Renal cortical epithelial cell (primary cell): ENCODE measurements around the gene BCAM. TPM values are rescaled to one million over a fixed set of nuclear protein-coding genes. Genes with fewer than 3 reads are reported as not detected.

Source experiments
- DNase-seq: peaks from one replicate; pipeline ENCODE4 v3.0.0-alpha.2; 2011; ENCODE audit warnings: low read depth
- total RNA-seq: library from RNA; depleted of rRNA; stranded (reverse); fragments of >200 nt; gene quantifications from 2 replicates; pipeline ENCODE4 v1.2.3, GENCODE V29; 2014

Gene BCAM
- total RNA-seq, 1 donor from 2014 or later = 186 TPM

DNA sequence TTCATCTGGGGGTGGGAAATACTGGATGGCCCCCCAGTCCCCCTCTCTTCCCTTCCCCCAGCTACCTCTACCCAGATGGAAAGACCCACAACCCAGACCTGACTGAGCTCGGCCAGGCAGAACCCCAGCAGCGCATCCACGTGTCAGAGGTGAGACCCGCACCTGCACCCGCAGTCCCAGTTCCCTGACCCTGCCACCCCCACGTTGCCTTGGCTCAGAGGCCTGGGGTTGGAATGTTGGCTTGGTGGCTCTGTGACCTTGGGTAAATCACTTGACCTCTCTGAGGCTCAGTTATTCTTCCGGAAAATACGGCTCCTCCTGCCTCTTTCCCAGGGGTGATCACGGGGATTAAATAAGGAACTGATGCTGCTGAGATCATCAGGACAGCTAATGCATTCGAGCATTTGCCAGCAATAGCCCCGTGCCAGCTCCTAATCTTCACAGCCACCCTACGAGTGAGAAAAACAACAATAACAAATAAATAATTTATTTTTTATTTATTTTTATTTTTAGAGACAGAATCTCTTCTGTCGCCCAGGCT is 18.9 kb upstream of the BCAM start:
- no peak for DNase-seq

DNA sequence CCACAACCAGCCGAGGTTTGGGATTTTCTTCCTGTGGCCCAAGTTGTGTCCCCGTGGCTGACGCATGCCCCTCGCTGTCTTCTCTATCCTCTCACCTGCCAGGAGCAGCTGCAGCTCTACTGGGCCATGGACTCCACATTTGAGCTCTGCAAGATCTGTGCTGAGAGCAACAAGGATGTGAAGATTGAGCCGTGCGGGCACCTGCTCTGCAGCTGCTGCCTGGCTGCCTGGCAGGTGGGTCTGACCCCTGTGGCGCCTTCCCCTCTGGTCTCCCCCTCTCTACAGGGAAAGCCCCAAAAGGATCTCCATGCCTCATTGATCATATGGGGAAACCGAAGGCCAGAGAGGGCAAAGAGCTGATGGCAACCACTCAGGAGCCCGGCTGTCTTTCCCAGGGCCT is 16.6 kb upstream of the BCAM start:
- no peak for DNase-seq

DNA sequence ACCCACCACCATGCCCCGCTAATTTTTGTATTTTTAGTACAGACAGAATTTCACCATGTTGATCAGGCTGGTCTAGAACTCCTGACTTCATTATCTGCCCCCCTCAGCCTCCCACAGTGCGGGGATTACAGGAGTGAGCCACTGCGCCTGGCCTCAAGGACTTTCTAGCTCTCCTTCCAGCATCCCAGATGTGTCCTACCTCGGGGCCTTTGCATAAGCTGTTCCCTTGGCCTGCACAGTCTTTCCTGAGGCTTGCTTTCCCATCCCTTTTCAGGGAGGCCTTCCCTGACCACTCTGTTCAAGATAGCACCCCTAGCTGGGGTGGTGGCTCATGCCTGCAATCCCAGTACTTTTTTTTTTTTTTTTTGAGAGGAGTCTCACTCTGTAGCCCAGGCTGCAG is 14.3 kb upstream of the BCAM start:
- no peak for DNase-seq

DNA sequence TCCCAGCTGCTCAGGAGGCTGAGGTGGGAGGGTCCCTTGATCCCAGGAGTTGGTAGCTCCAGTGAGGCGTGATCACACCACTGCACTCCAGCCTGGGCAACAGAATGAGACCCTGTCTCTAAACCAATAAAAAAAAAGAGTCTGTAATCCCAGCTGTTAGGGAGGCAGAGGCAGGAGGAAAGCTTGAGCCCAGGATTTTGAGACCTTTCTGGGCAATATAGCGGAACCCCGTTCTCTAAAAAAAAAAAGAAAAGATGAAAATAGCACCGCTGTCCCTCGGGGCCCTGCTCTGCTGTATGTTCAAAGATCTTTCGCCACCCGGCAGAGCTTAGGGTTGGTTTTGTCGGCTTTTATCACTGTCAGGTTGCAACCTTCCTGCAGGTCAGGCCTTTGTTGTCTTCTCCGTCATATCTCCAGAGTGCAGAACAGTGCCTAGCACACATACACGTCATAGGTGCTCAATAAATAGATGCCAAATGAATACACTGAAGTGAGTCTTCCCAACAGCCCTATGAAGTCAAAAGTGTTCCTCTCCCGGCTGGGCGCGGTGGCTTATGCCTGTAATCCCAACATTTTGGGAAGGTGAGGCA is 13.4 kb upstream of the BCAM start:
- no peak for DNase-seq

DNA sequence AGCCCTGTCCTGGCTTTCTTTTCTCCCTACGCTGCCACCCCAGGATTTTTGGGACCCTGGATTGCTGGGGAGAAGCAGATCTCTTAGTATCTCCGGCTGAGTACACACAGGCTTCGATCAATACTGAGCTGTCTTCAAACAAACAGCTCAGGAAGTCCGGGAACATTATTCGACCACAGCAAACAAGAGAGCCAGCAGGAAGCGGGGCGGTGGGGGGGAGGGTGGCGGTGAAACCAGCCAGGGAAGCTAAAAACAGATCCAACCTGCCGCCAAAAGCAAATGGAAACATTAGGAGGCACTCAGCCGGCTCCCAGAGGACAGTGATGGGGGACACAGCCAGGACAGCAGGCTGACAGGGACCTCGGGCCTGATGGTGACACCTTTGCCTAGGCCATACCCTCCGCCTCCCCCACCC is 12.2 kb upstream of the BCAM start:
- DNase-seq = no peak

DNA sequence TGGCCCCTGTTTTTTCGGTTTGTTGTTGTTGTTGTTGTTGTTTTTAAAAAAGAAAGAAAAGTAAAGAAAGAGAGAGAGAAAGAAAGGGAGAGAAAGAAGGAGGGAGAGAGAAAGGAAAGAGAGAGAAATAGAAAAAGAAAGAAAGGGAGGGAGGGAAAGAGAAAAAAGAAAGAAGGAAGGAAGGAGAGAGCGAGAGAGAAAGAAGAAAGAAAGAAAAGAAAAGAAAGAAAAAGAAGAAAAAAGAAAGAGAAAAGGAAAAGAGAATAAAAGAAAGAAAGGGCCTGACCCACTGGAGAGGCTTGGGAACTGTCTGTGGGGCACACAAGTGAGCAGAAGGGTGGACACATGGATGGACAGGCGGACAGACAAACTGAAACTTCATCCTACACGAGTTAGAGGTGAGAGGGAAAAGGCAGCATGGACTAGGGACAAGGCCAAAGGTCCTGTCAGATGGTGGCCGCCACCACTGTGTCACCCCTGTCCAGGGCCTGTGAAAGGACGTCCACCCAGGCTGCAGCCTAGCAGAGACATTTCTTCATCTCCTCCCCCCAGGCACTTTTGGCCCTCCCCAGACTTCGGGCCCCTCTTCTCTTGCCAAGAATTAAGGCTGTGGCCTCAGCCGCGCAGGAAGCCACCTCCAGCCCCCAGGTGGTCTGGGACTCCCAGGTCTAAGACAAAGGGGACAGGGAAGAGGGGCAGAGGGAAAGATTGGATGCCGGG is 9.1 kb upstream of the BCAM start:
- DNase-seq = no peak

DNA sequence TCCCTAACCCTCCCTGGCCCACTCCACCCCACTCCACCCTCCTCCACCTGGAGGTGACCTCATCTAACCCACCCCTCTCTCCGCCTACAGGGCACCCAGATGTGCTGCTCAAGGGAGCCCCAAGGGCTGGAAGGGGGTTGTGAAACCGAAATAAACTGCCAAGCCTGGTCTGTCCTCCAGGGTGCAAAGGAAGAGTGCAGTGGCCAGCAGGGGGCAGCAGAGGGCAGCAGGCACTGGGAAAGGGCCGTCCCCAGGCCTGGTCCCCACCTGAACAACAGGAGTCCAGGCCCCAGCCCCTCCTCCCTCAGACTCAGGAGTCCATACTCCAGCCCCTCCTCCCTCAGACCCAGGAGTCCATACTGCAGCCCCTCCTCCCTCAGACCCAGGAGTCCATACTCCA is 8.4 kb upstream of the BCAM start:
- DNase-seq = peak; percentile 54

DNA sequence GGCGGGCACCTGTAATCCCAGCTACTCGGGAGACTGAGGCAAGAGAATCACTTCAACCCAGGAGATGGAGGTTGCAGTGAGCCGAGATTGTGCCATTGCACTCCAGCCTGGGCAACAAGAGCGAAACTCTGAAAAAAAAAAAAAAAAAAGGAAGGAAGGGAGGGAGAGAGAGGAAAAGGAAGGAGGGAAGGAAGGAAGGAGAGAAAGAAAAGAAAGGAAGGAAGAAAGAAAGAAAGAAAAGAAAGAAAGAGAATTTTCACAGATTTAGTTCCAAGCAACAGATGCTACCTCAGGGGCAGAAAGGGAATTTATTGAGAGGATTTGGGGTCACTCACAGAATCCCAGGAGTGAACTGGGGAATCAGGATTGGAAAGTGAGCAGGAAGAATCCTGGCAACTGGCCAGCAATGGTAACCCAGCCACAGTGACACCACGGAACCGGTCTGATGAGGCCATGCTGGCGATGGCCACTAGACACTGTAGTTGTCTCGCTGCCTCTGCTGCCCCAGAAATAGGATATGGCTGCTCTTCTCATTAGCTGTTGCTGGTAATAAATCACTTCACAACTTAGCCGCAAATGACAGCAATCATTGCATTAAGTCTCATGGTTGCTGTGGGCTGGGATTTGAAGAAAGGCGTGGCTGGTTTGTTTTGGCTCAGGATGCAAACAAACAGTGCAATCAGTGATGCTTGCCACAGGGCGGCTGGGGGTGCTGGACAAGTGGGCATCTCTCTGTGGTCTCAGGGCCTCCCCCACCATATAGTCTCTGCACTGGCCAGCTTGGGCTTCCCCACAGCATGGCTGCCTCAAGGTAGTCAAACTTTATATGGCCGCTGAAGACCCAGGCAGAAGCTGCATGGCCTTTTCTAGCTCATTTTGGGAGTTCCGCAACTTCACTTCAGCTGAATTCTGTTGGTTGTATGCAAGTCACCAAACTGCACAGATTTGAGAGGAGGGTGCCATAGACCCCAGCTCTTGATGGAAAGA is 5.2 kb upstream of the BCAM start:
- no peak for DNase-seq

DNA sequence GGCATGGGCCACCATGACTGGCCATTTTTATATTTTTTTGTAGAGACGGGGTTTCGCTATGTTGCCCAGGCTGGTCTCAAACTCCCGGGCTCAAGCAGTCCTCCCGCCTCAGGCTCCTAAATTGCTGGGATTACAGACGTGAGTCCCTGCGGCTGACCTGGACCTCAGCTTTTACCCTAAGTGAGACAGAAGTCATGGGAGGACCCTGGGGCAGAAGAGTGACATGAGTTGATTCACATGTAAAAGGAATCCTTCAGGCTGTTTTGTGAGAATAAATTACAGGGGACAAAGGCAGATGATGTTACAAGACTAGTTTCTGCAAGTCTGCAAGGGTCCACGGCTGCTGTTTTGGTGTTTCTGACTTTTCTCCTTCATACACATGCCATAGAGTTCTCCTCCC is 2.6 kb upstream of the BCAM start:
- no peak for DNase-seq

DNA sequence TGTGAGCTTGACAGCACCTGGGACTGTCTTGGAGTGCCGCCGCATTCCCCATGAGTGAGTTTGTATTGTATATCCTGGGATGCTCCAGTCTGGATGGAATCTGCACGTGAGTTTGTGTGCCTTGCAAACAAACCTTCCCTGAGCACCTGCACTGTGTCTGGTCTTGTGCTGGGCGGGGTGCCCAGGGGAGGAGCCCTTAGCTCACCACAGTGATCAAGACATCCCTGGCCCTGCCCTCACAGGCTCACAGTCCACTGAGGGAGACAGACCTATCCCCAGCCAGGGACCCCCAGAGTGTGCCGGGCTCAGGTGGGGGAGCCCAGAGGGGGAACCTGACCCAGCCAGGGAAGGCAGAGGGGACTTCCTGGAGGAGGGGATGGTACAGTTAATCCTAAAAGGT is 1.7 kb upstream of the BCAM start:
- no peak for DNase-seq

DNA sequence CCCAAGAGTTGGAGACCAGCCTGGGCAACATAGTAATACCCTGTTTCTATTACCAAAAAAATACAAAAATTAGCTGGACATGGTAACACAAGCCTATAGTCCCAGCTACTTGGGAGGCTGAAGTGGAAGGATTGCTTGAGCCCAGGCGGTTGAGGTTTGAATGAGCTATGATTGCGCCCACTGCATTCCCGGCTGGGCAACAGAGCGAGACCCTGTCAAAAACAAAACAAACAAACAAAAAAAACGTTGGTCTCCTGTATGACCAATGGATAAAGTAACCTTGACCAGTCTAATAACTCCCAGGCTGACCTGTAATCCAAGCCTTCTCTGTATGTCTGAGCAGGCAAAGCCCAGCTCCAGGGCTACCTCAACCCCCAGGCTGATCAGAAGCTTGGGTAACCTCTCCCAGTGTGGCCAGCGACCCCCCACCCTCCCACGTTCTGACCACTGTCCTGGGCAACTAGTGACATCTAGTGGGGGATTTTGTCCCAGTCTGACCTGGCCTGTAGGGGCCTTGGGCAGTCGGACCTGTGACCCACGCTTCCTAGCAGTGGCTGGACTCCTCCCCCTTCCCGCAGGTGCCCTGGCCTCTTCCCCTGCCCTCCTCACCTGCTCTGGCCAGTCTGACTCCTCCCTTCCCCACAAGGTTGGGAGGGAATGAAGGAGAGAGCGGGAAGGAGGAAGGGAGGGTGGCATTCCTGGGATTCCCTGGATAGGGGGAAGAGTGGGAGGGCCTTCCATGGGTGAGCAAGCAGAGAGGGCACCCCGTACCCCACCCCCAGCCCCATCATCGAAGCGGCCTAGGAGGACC is 1.0 kb upstream of the BCAM start:
- DNase-seq = peak; percentile 92

DNA sequence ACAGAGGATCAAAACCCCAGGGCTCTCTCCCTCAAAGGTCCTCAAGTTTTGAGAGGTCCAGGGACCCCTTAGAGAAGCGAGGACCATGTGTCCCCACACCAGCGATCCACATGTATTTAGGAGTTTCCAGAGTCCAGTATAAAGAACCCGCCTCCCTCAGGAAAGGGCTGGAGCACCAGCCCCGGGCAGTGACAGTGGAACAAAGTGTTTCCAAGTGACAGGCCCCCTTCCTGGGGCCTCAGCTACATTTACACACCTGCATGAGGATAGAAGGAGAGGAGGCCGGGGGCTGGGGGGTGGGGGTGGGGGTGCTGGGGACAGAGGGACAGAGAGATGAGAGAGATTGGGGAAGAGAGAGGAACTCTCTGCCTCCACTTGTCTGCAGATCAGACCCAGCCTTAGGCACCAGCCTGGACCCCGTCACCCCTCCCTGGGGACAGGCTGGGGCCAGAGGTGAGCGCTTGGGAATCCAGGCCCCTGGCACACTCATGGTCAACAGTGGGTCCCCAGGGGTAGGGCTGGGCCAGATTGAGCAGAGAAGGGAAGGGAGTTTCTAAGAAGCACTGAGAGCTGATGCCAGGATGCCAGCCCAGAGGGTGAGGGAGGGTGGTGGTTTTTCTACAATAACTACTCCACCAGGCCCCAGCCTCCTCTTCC is 802 bp downstream of the BCAM start:
- no peak for DNase-seq

DNA sequence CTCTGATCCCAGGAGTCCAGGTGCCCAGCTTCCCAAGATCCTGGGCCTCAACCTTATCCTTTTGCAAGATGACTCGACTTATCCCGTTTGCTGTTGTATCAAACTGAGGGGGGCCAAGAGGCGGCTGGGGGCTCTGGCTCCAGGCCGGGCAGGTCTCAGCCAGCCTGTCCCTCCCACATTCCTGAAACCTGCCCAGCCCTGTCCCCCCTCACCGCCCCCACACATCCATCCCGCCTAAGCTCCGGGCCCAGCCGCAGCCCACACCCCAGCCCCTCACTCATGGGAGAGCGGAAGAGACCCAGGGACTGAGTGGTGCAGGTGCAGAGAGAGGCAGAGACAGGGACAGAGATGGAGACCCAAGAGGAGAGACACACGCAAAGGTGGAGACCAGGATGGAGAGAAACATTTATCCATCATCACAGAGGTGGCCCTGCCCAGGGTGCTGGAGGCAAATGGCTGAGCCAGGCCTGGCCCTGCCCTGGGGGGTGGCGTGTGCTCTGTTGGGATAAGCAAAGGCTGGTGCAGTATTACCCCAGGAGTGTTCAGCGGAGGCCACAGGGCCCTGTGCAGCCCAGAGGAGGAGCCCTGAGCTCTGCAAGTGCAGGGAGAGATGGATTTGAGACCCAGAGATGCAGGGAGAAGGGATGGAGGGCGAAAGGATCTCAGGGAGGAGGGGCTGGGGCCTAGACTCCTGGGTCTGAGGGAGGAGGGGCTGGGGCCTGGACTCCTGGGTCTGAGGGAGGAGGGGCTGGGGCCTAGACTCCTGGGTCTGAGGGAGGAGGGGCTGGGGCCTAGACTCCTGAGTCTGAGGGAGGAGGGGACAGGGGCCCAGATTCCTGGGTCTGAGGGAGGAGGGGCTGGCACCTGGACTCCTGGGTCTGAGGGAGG is 1.6 kb downstream of the BCAM start:
- no peak for DNase-seq

DNA sequence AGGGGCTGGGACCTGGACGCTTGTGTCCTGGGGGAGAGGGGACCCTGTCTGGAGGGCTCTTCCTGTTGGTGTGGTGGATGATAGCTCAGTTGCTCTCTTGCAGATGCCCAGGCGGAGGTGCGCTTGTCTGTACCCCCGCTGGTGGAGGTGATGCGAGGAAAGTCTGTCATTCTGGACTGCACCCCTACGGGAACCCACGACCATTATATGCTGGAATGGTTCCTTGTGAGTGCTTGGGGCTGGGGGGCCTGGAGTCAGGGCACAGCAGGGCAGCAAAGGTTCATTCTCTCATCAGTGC is 2.2 kb downstream of the BCAM start:
- no peak for DNase-seq

DNA sequence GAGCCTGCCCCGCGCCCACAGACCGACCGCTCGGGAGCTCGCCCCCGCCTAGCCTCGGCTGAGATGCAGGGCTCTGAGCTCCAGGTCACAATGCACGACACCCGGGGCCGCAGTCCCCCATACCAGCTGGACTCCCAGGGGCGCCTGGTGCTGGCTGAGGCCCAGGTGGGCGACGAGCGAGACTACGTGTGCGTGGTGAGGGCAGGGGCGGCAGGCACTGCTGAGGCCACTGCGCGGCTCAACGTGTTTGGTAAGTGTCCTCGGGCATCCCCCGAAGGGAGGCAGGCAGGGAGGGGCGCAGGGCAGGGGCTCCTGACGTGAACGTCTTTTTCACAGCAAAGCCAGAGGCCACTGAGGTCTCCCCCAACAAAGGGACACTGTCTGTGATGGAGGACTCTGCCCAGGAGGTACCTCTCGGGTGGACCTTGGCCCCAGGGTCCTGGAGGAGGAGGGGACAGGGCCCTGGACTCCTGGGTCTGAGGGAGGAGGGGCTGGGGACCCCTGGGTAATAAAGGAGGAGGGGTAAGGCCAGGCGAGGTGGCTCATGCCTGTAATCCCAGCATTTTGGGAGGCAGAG is 3.3 kb downstream of the BCAM start:
- no peak for DNase-seq

DNA sequence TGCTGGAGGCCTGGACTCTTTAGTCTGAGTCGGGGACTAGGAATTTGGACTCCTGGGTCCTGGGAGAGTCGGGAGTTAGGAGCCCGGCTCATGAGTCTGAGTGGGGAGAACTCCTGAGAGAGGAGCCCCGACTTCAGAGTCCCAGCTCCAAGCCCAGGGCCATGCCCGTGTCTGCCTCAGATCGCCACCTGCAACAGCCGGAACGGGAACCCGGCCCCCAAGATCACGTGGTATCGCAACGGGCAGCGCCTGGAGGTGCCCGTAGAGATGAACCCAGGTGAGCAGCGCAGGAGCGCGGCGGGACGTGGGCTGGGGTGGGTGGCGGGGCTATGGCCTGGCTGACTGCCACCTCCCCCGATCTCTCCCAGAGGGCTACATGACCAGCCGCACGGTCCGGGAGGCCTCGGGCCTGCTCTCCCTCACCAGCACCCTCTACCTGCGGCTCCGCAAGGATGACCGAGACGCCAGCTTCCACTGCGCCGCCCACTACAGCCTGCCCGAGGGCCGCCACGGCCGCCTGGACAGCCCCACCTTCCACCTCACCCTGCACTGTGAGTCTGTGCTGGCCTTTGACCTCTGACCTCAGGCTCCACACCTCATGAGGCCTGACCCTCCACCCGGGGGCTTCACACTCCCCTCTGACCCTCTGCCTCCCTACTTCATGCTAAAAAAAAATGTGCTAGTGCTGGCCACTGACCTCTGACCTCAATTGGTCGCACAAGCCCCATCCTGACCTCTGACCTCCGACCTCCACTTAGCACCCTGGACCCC is 4.4 kb downstream of the BCAM start:
- DNase-seq = no peak

DNA sequence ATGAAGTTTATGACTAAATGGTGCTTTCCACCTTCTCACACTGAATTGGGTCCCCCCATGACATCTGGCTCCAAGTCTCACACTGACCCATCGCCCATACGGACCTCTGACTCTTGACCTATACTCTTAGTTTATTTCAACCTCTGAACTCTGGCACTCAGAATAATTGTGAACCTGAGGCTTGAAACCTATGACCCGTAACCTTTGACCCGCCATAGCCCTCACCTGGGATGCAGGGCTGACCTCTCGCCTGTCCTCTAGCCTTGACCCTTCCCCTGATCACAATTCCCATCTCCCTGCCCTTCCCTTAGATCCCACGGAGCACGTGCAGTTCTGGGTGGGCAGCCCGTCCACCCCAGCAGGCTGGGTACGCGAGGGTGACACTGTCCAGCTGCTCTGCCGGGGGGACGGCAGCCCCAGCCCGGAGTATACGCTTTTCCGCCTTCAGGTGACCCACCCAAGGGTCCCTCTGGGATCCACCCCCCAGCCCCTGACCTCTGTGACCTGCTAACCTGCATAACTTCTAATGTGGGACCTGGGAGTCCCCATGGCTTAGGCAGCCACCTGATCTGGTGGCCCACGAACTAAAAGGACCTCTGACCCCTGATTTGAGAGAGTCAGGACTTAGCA is 5.1 kb downstream of the BCAM start:
- DNase-seq = no peak

DNA sequence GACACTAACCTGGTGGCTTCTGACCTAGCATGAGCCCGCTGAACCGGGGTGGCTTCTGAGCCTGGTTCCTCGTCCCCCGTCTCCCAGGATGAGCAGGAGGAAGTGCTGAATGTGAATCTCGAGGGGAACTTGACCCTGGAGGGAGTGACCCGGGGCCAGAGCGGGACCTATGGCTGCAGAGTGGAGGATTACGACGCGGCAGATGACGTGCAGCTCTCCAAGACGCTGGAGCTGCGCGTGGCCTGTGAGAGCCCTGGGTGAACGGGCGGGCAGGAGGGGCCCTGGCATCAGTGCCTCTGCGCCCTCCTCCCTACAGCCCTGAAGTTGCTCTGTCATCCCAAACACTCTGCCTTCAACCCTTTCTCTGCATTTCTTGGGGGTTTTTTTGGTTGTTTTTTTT is 5.6 kb downstream of the BCAM start:
- DNase-seq = no peak

DNA sequence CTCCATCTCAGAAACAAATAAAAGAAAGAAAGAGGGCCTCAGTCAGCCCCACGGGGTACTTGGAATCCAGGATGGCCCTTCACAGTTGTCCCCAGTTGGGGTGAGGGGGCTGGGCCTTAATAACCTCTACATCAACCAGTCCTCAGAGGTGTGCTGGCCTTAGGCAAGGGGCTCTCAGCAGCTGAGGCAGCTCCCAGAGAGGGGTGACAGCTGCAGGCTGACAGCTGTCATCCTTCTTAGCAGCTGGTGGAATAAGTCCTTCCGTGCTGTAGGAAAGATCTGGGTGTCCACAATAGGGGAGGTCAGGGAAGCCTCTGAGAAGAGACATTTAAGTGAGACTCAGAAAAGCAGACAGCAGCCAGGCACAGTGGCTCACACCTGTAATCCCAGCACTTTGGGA is 7.4 kb downstream of the BCAM start:
- no peak for DNase-seq
